ENCODE results near the gene NAT14.

DNA sequence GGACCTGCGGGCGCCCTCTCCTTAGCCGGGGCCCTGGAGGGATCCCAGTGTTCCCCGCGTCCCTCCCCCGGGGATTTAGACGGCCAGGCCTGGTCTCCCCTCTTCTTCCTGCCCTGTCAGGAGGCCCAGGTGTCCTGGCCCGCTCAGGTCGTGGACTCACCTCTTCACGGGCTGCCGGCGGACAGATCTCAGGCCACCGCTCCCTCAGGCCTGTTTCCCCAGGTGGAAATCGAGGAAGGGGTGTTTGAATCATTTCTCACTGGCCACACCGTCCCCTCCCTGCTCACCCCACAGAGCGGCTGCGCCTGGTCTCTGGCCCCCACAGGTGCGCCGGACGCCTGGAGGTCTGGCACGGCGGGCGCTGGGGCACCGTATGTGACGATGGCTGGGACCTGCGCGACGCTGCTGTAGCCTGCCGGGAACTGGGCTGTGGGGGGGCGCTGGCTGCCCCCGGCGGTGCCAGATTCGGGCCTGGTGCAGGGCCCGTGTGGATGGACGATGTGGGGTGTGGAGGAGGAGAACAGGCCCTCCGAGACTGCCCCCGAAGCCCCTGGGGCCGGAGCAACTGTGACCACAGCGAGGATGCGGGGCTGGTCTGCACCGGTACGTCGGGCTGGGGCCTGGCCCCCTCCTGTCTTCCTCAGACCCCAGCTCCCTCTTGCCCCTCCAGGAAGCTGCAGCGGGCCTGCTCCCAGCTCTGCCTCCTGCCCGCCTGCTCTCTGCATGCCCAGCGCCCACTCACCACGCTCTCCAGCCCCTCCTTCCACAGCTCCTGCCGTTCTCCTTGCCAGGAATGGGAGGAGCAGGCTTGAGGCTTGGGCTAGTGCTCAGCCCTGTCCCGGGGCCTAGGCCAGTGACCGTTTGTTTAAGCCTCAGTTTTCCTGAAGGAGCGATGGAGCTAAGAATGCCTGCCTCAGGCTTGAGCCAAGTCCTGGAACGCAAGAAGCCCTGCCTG is 5.8 kb downstream of the NAT14 start:
- TF ChIP-seq POLR2AphosphoS5 (IDR thresholded peaks at IDR 0.05; ENCODE audit: low read depth, low read length): no peak
- TF ChIP-seq POLR2A (IDR thresholded peaks at IDR 0.05; ENCODE audit: low read depth, low read length): no peak
- TF ChIP-seq TAF1 (IDR thresholded peaks at IDR 0.05; ENCODE audit: borderline replicate concordance, low read depth, low read length): no peak

Measured in GM12892 (cell line).